GM18951 (cell line): Measurements from ENCODE around the gene PPP2R5D.
"Not testable (repeated sequence)": the region's sequence is repeated elsewhere in the genome, so short reads cannot be mapped to it uniquely, and the experiment has no call there.

Experiments
- POLR2A ChIP-seq: IDR thresholded peaks from 4 replicates; pipeline ENCODE4 v1.6.1; 2011; ENCODE audit warnings: mild to moderate bottlenecking; ENCODE audit not compliant: insufficient read length, insufficient read depth; ENCODE audit errors: extremely low read depth
- in situ Hi-C: fragments of 300-500 bp; cut with MboI; formaldehyde crosslinking; loops from one replicate; pipeline ENCODE4 v1.12.0; 2022; ENCODE audit warnings: low sequenced_read_pairs, mixed read lengths, inconsistent platforms; ENCODE audit not compliant: unreplicated experiment

The PPP2R5D gene

GRCh38 chr6:43035495-43036194 lies 51.3 kb downstream of the PPP2R5D start:
- no peak for TF ChIP-seq POLR2A
- in situ Hi-C loops = no loop called here

- in situ Hi-C loops = no loop called here
Measured at GRCh38 chr6:43036712-43037111, 52.3 kb downstream of the PPP2R5D start.

GRCh38 chr6:43037197-43037596 lies 52.8 kb downstream of the PPP2R5D start:
- no peak for TF ChIP-seq POLR2A
- in situ Hi-C loops = no loop called here

More at GRCh38 chr6:43036712-43037111, 52.3 kb downstream of the PPP2R5D start:
- no peak for TF ChIP-seq POLR2A

GRCh38 chr6:43037706-43038105 lies 53.3 kb downstream of the PPP2R5D start:
- TF ChIP-seq POLR2A = no peak
- in situ Hi-C loops = no loop called here

- in situ Hi-C loops = no loop called here
- TF ChIP-seq POLR2A = no peak
Measured at GRCh38 chr6:43038727-43039126, 54.4 kb downstream of the PPP2R5D start.

GRCh38 chr6:43040542-43041257 lies 56.3 kb downstream of the PPP2R5D start:
- in situ Hi-C loops = no loop called here
- no peak for TF ChIP-seq POLR2A

GRCh38 chr6:43041475-43041874 lies 57.1 kb downstream of the PPP2R5D start:
- in situ Hi-C loops = not testable (repeated sequence)

- TF ChIP-seq POLR2A = no peak
- in situ Hi-C loops = no loop called here
Measured at GRCh38 chr6:43043310-43043709, 58.9 kb downstream of the PPP2R5D start.

GRCh38 chr6:43045371-43045930 lies 61.1 kb downstream of the PPP2R5D start:
- in situ Hi-C loops = no loop called here
- no peak for TF ChIP-seq POLR2A

- in situ Hi-C loops = no loop called here
- no peak for TF ChIP-seq POLR2A
Measured at GRCh38 chr6:43047998-43048397, 63.6 kb downstream of the PPP2R5D start.

- no peak for TF ChIP-seq POLR2A
- in situ Hi-C loops = no loop called here
Measured at GRCh38 chr6:43050981-43051380, 66.6 kb downstream of the PPP2R5D start.

- in situ Hi-C loops = no loop called here
- no peak for TF ChIP-seq POLR2A
Measured at GRCh38 chr6:43052225-43052841, 68.0 kb downstream of the PPP2R5D start.

- no peak for TF ChIP-seq POLR2A
- in situ Hi-C loops = no loop called here
Measured at GRCh38 chr6:43052842-43053544, 68.6 kb downstream of the PPP2R5D start.

- in situ Hi-C loops = no loop called here
- peak; percentile 96 for TF ChIP-seq POLR2A
Measured at GRCh38 chr6:43053545-43054205, 69.3 kb downstream of the PPP2R5D start, which contains the start of gene CUL7. CUL7 (minus strand) TSS chr6:43053851; CDS start chr6:43052788, 1,063 bp downstream.
